Ammon's horn (tissue), 1 donor: ENCODE results near the gene GP1BB.

Experiments used
- DNase-seq: peaks from one replicate; pipeline ENCODE4 v3.0.0-alpha.2; 2016; ENCODE audit warnings: low spot score

The GP1BB gene

DNA sequence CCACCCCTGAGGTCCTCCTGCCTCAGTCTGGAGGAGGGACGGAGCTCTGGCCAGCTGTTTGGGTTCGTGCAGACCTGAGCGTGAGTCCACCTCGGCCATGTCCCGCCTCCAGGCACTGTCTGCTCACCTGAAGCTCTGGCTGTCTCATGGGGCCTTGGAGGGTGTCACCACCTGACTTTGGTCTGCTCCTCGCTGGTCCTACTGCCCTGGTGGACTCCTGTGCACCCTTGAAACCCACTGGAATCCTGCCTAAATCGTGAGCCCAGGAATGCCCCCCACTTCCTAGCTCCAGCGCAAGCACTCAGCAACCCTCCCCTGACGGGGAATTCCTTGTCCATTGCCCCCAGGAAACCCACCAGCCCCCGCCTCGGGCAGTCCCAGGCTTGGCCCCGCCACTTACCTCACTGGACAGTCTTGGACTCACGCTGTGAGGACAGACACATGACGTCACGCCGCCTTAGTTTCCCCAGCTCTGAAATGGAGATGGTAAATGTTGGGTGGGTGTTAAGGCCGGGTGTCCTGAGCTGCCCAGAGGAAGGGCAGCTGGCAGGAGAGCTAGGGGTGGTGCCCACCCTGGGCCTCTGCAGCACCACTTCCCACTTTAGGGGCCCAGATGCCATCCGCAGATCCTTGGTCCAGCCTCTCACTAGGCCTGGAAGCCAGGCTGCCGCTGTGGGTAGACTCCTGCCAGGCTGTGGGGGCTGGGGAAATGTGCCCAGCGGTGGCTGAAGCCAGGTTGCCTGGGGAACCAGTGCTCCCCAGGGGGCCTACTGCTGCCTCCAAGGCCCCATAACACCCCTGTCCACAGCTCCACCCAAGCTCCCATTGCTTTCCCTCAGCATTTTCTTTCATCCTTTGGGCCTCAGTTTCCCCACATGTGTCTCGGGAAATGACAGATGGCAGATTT lies 19.1 kb downstream of the GP1BB start:
- DNase-seq, result no peak

GRCh38 chr22:19743081-19743480 lies 19.7 kb downstream of the GP1BB start:
- no peak for DNase-seq

DNA sequence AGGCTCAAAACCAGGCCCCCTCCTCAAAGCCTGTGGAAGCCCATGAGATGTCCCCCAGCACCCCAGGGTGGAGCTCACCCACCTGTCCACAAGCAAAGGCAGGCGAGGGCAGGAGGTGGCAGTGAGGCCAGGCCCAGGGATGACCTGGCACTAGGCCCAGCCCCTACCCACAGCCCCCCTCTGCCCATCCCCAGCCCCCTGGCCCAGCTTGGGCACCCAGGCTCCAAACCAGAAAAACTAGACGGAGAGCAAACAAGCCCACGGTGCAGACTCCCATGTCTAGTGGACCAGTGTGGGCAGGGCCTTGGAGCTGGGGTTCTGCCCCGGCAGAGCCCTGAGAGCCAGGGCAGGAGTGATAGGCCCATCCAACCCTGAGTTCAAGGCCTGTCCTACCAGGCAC lies 20.3 kb downstream of the GP1BB start:
- DNase-seq, result no peak

GRCh38 chr22:19744350-19745006 lies 21.1 kb downstream of the GP1BB start:
- no peak for DNase-seq

- DNase-seq, result no peak
These were observed 22.1 kb downstream of the GP1BB start for GRCh38 chr22:19745155-19746101.

- no peak for DNase-seq
These were observed 23.4 kb downstream of the GP1BB start for GRCh38 chr22:19746726-19747125.

- no peak for DNase-seq
These were observed 24.2 kb downstream of the GP1BB start for GRCh38 chr22:19747551-19747950.

GRCh38 chr22:19748139-19748538 lies 24.8 kb downstream of the GP1BB start:
- DNase-seq, result no peak

DNA sequence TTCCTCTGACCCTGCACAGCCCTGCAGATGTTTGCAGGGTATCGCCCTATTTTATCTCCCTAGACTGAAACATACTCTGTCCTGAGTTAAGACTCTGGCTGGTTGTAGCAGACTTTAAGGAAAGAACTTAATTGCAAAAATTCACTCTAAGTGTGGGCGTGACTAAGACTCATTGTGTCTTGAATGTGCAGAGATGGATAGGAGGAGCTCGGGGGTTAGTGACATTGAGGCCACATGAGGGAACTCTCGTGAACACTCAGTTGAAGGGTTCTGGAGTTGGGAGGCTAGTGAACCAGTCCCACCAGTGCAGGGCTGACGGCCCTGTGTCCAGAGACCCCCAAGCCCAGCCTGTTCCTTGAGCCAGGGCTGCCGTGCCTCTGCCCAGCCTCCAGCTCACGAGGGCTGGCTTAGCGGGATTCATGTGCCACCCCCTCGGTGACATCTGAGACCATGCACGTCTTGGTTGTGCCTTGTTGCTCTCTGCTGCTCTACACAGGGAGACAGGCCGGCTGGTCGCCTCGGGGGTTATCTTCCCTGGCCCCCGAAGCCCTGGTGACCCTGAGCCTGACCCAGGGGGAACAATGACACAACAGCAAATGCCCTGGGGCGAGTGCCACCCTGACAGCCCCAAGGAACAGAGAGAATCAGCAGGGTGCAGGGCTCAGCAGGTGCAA lies 25.8 kb downstream of the GP1BB start:
- DNase-seq, result no peak

DNA sequence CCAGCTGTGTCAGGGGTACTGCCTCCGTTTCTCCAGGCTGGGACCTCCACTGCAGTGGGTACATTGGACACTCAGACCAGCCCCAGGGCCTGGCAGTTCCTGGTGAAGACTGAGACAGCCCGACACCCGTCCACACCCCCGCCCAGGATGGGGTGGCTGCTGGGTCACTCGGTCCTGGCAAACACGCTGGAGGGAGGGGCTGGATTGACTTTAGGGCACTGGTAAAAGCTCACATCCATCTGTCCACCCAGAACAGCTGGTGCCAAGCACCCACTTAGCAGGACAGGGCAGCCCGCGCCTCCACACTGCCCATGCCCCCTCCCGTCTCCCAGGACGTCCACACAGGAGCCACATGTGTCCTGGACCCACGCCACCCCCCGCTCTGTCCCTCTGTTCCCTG lies 26.5 kb downstream of the GP1BB start:
- no peak for DNase-seq

DNA sequence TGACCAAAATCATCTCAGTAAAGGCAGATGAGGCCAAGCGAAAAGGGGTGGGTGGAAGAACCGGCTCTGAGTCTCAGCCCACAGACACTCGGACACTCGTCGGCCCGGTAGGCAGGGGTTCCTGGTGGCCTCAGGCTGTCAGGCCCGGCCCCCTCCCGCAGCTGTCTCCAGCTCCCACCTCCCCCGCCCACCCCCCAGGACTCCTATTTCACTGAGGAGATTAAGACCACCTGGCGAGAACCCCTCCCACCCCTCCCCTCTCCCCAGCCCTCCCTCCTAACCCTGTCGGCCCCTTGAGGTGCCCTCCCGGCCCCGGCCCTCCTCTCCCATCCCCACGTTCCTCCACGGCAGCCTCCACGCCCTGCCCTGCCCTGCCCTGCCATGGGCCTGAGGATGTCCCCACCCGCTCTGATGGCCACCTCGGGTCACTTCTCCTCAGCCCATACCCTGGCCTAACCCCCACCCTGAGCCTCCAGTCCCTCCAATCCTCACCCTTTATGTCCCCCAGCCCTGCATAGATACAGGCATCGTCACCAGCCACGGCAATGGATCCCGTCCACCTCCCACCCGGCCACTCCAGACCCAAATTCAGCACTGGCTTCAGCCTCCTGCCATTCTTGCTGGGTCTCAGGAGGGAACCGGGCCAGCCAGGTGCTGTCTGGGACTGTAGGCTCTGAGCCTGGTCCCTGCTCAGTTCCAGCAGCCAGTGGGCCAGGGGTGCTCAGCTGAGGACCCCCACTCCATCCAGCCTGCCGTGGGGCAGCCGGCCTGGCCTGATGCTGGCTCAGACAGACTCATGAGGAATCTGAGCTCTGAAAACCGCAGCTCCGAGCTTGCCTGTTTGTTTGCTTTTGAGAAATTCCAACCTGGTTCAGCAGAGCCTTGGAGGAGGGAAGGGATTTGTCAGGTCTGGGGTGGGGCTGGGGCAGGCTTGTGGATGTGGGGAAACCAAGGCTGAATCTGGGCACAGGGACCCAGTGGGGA lies 27.5 kb downstream of the GP1BB start:
- no peak for DNase-seq

DNA sequence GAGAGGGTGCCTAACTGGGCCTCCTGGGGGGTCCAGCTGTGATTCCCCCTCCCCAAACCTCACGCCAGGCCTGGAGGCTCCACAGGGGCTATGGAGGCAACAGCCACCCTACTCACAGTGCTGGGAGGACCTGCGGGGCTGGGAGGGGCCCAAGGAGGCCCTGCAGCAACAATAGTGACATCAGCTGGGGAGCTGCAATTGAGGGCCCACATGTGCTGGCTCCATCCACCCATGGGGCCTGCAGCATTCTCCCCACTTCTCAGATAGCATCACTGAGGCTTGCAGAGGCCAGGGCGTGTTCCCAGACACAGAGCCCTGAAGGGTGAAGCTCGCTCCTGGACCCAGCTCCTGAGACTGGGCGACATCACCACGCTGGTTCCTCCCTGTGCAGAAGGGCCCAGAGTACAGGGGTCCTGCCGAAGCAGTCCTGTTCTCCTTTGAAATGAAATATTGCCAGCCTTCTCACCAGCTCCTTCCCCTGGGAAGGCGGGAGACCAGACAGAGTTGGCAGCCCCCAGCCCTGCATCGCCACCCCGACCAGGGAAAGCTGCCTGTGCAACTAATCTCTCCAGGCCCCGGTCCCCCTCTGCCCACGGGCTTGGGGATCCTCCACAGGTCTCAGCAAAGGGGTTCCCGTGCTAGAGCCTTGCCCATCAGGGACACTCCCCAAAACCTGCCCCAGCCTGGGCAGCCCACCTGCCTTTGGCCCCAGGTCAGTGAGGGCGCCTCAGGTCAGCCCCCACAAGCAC lies 28.3 kb downstream of the GP1BB start:
- DNase-seq, result no peak

- DNase-seq, result no peak
These were observed 29.9 kb downstream of the GP1BB start for GRCh38 chr22:19753090-19753842.

DNA sequence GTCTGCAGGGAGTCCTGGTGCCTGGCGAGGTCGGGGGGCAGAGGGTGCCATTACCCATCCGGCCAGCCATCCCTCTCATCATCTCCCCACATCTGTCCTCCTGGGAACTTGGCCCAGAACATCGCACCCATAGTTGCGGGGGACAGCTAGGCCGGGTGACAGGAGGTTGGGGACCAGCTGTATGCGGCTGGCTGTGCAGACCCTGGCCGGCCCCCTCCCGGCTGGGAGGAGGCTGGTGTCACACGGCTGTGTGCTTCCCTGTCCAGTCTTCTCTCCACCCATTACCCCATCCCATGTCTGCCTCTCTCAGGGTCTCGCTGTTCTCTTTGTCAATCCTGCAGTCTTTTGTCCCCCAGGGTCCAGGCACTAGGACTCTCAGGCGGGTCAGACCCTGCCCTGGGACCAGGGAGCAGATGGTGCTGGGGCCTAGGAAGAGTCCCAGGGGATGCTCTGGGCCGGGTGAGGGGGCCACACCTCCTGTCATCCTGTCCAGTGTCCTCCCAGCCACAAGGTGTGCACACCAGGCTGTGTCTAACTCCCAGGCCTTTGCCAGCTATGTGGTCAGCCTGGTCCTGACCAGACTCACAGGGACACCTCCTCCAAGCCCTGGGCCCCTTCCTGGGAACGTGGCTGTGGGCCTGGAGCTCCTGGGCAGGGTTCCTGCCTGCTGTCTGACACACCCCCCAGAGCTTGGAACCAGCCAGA lies 30.8 kb downstream of the GP1BB start:
- DNase-seq, result no peak

GRCh38 chr22:19754701-19755144 lies 31.4 kb downstream of the GP1BB start:
- DNase-seq, result no peak

GRCh38 chr22:19755145-19755710 lies 31.9 kb downstream of the GP1BB start:
- DNase-seq, result no peak

DNA sequence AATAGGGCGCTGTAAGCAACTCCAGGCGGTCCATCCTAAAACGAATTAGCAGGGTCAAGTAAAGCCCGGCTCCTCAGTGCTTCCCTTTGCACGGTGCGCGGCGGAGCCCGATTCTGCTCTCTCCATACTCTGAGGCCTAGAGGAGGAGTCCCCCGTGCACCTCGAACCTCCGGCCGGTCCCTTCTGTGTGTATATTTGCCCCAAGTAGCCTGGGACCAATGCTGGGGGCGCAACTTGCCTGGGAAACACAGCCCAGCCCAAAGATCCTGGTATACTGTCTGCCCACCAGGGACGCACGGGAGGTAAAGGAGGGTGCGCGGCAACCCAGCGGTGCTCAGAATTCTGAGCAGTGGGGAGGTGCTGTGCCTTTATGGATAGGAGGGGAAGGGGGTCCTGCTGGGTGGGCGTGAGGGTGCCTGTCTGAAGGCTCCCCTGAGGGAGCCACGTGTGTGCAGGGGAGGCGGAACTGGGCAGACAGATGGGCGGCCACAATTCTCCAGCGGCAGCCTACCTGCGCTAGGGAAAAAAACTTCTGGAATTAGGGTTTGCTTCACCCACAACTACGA lies 32.5 kb downstream of the GP1BB start:
- no peak for DNase-seq
